Thyroid gland (tissue), 4 donors: ENCODE measurements around the gene CSF1R.

Experiments
- POLR2A ChIP-seq, 2 donors: fragments of 450-650 bp; IDR thresholded peaks; one replicate each; pipeline ENCODE4 v1.6.1; 2017; ENCODE audit warnings: antibody characterized with exemption in 2 of 2, mild to moderate bottlenecking in 2 of 2, moderate library complexity in 1 of 2
- TF ChIP-seq, protein P1 (sequence below), 6 experiments: fragments of 200-600 bp in 3 of 6; fragments of 450-650 bp in 3 of 6; sonication (generic) in 3 of 6; IDR thresholded peaks; one replicate each; pipeline ENCODE4 v1.5.1; 2016 to 2019; ENCODE audit warnings: antibody characterized with exemption in 6 of 6, mild to moderate bottlenecking in 2 of 6, inconsistent platforms in 1 of 6, moderate library complexity in 1 of 6

- TF ChIP-seq, protein P1, sequence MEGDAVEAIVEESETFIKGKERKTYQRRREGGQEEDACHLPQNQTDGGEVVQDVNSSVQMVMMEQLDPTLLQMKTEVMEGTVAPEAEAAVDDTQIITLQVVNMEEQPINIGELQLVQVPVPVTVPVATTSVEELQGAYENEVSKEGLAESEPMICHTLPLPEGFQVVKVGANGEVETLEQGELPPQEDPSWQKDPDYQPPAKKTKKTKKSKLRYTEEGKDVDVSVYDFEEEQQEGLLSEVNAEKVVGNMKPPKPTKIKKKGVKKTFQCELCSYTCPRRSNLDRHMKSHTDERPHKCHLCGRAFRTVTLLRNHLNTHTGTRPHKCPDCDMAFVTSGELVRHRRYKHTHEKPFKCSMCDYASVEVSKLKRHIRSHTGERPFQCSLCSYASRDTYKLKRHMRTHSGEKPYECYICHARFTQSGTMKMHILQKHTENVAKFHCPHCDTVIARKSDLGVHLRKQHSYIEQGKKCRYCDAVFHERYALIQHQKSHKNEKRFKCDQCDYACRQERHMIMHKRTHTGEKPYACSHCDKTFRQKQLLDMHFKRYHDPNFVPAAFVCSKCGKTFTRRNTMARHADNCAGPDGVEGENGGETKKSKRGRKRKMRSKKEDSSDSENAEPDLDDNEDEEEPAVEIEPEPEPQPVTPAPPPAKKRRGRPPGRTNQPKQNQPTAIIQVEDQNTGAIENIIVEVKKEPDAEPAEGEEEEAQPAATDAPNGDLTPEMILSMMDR (IDR thresholded peaks at IDR 0.05): no peak
- TF ChIP-seq POLR2A (IDR thresholded peaks at IDR 0.05): no peak
Measured at GRCh38 chr5:150109921-150110320, 23.6 kb upstream of the CSF1R start.
